CD4-positive, alpha-beta T cell treated with Interleukin-6 at 100 ng/mL for 8 hours (primary cell): ENCODE measurements around the gene SLIT3.

Source experiments
- DNase-seq: peaks from one replicate; pipeline ENCODE4 v3.0.0-alpha.2; 2020; ENCODE audit warnings: mixed read lengths, low spot score

The SLIT3 gene

GRCh38 chr5:169299191-169299662, 1.7 kb downstream of the SLIT3 start:
- DNase-seq, result no peak

DNA sequence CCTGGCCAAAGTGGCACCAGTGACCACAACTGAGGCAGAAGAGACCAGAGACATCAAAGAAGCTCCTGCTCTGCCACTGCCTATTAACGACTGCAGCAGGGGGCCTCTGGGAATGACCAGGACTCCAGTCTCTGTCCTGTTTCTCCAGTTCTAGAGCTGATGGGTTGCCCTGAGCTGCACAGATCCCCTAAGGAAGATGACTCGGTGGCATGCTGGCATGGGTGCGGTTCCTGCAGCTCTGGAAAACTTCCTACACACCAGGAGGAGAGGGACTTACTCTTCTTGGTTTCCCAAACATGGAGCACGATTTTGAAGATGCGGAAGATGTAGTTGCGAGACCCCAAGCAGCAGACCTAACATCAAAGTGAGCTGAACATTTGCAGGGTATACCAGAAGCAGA, 2.7 kb downstream of the SLIT3 start:
- no peak for DNase-seq

GRCh38 chr5:169296419-169297143, 4.4 kb downstream of the SLIT3 start:
- DNase-seq, result no peak

- DNase-seq, result no peak
Observed at GRCh38 chr5:169295306-169295705, 5.6 kb downstream of the SLIT3 start.

GRCh38 chr5:169294621-169295020, 6.3 kb downstream of the SLIT3 start:
- DNase-seq, result no peak

GRCh38 chr5:169291877-169292276, 9.1 kb downstream of the SLIT3 start:
- no peak for DNase-seq

- no peak for DNase-seq
Observed at GRCh38 chr5:169290895-169291294, 10.0 kb downstream of the SLIT3 start.

GRCh38 chr5:169289520-169289919, 11.4 kb downstream of the SLIT3 start:
- DNase-seq, result no peak

DNA sequence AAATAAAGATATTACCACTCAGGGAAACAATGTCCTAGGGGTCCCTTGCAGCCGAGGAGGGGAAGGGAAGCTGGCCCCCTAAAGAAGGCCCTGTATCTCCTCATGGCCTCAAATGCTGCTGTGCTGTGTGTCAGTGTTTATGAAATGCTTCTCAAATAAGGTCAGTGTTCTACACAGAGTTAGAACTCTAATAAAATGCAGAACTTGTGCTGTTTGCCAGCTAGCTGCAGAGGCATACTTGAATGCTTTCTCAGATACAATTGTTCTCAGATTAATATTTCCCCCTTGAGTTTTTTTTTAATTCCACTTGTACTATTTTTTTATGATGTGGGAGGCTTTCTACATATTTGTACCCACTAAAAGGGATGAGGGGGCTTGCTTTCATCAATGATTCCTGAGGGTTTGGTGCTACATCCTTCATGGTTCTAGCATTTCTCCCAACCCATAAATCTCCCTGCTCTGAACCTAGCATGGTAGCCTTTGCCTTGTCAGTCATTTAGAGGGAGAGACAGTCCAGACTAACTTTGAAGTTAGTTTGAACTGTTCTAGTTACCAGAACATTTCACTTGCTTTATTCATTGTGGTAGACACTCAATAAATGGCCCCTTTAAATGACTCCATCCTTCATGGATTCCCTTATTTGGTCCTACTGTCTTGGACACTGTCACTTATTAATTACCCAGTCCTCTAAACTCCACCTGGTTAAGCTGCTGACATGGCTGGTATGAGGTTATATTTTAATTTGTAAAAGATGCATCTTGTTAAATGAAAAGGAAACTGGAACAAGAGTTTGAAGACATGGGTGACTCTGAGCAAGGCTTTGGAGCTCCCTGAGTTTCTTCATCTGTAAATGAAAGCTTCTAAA, 12.6 kb downstream of the SLIT3 start:
- no peak for DNase-seq

- no peak for DNase-seq
Observed at GRCh38 chr5:169287529-169287928, 13.4 kb downstream of the SLIT3 start.

DNA sequence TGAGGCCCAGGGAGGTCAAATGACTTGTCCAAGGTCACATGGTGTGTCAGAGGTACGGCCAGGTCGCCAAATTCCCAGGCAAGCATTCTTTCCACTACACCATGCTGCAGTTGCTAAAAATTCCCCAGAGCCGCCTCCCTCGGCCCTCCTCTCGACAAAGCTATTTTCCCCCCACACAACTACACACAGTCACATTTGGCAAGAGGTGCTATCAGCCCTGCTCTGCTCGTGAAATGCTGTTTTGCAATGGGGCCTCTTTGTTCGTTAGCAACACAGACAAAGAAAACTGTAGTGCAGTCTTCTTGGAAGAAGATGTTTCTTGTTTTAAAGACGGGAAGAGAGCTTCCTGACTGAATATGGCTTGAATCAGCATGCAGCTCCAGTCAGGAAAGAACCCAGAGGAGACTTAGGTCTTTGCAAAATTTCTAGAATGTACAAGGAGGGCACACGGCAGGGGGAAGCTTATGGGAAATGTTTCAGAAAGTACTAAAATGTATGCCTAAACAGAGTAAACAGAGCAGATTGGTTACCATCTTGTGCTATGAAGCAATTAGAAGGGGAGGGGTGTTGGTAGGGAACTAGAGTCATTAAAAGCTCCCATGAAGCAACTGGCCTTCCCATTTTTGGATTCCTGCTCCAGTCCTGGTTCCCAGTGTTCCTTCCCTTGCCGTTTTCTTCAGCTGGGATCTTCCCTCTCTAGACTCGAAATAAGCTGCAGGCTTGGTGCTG, 14.2 kb downstream of the SLIT3 start:
- DNase-seq, result no peak

DNA sequence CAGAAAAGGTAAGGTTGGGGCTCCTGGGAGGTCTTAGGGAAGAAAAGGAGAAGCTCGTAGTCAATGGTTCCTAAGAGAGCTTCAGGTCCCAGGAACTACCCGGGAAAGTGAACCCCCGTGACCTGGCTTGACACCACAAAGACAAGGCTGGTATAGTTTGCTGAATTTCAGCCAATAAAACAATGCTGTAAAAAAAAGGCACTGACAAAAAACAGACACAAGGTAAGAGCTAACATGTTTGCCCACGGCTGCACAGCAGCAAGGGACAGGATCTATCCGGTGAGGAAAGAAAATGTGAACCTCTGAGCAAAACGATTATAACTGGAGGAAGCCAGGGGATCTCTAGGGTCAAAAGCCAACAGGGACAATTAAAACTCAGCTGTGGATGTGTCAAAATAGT, 17.1 kb downstream of the SLIT3 start:
- no peak for DNase-seq

DNA sequence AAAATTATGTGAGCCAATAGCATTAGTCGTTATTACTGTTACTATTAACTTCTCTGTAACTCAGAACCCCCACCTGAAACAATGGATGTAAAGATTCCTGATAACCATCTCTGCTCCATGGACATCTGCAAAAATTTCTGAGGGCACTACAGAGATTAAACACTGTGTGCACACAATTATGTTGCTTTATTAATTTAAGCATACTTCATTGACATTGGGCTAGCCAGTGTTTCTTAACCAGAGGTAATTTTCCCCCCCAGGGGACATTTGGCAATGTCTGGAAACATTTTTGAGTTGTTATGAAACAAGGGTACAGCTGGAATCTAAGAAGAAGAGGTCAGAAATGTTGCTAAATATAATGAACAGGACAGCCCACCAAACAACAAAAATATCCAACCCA, 19.3 kb downstream of the SLIT3 start:
- no peak for DNase-seq

- no peak for DNase-seq
Observed at GRCh38 chr5:169280696-169281095, 20.2 kb downstream of the SLIT3 start.

DNA sequence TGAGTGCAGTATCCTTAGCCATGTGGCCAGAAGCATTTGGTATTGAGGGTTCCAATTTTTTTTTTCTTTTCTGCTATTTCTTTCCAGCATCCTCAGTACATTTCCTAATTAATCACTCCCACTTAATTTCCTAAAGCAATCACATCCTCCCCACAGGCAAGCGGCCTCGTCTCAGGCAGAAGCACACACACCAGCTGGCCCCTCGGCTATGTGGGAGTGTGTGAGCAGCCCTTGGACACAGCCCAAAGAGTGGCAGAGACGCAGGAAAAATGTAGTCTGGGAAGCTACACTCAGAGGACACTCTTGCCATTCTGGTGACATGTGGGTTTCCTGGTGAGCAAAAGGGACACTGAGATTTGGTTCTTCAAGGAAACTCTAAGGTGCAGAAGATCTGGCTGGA, 20.7 kb downstream of the SLIT3 start:
- no peak for DNase-seq

- no peak for DNase-seq
Observed at GRCh38 chr5:169279125-169279524, 21.8 kb downstream of the SLIT3 start.

GRCh38 chr5:169273881-169274280, 27.1 kb downstream of the SLIT3 start:
- no peak for DNase-seq

DNA sequence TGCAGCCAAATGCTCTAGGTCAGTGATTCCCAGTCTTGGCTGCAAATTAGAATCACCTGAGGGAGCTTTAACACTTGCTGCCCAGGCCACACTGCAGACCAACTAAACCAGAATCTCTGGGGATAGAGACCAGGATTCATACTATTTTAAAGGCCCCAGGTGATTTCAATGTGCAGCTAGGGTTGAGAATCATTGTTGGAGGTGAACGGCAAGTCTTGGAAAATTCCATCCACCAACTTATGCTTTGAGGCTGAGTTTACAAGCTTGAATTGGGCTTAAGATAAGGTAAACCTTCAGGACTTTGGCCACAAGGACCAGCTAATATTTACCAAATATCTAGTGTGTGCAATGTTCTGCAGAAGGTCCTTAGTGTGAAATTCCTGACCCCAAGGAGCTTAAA, 27.5 kb downstream of the SLIT3 start:
- no peak for DNase-seq

DNA sequence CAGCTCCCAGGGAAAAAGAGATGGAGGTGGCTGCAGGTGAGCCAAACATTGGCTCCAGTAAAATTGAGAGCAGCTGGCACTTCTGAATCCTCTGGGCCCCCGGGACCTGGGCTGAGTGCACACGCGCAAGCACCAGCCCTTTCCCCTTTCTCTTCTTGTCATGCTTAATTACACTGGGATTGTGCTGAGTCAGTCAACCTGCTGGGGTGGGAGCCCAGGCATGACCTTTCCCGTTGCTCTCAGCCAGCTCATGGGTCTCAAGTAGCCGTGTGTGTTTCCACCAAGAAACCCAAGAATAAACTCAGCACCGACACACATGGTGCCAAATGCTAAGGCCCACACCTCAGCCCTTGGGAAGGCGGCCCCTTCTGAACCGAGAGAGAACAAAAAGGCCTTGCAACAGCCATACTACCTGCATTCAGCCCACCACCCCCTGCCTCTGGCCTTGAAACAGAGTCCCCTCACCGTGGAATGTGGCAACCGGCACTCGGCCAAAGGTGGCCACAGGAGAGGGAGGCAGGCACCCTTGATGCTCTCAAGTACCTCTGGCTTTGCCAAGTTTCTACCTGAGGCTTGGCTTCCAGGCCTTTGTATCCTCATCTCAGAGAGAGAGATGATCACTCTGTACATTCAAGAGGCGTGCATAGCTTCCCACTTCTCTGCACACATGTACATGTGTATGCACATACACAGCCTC, 28.1 kb downstream of the SLIT3 start:
- no peak for DNase-seq

DNA sequence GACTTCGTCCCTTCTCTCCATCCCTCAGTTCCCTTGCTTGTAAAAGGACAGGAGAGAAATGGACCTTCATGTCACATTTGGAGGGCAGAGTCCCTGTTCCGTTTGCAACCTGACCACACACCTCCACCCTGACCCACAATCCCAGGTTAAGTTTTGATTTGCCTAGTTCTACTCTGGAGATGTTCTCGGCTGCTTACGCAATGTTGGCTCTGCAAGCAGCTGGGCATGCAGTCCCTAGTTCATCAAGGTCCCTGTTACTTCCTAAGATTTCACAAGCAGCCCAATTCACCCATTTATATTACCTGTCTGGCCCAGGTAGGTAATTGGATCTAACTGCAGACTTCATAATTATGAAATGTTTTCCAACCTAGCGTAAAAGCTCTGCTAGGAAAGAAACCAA, 28.8 kb downstream of the SLIT3 start:
- DNase-seq, result no peak

- no peak for DNase-seq
Observed at GRCh38 chr5:169270827-169271226, 30.1 kb downstream of the SLIT3 start.

- DNase-seq, result no peak
Observed at GRCh38 chr5:169268019-169268418, 32.9 kb downstream of the SLIT3 start.
